ENCODE measurements around the gene TICRR.

TICRR gene

GRCh38 chr15:89630974-89631901, 56.0 kb downstream of the TICRR start:
- DNase-seq = no peak

DNA sequence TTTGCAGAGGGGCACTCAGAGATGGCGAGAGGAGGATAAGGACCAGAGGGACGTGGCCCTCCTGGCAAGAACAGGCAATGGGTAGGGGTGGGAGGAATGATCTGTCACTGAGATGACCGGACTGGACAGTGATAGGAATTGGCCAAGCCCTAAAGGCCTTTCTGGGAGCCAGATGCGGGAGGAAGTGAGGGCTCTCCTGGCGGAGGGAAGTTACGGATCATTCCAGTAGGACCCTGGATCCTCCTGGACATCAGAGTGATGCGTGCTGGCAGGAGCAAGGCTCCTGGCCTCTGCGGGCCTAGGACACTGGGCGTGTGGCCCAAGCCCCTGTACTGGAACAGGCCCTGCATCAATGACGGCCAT, 56.6 kb downstream of the TICRR start:
- no peak for DNase-seq

GRCh38 chr15:89632563-89633430, 57.5 kb downstream of the TICRR start:
- no peak for DNase-seq

GRCh38 chr15:89633585-89633984, 58.3 kb downstream of the TICRR start:
- DNase-seq = no peak

DNA sequence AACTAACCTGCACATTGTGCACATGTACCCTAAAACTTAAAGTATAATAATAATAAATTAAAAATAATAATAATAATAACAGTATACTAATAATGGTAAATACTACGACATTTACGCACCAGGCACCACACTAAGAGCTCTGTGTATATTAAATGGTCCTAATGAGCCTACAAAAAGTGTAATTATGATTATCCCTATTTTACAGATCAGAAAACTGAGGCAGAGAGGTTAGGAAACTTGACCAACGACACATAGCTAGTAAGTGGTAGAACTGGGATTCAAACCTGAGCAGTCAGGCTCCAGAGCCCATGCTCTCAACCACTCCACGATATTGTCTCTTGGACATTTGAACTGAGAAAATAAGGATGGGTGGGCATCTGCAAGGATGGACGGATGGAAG, 65.0 kb downstream of the TICRR start:
- DNase-seq = no peak

DNA sequence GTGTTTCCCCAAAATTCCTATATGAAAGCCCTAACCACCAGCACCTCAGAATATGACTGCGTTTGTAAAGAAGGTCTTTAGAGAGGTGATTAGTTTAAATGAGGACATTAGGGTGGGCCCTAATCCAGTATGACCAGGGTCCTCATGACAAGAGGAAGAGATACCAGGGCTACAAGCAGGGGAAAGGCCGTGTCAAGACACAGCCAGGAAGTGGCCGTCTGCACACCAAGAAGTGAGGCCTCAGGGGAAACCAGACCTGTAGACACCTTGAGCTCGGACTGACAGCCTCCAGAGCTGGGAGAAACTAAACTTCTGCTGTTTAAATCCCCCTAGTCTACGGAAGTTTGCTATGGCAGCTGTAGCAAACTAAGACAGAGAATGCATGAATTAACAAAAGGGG, 65.8 kb downstream of the TICRR start:
- no peak for DNase-seq

GRCh38 chr15:89642106-89642505, 66.8 kb downstream of the TICRR start:
- DNase-seq = no peak

GRCh38 chr15:89645680-89646079, 70.4 kb downstream of the TICRR start:
- DNase-seq = no peak

DNA sequence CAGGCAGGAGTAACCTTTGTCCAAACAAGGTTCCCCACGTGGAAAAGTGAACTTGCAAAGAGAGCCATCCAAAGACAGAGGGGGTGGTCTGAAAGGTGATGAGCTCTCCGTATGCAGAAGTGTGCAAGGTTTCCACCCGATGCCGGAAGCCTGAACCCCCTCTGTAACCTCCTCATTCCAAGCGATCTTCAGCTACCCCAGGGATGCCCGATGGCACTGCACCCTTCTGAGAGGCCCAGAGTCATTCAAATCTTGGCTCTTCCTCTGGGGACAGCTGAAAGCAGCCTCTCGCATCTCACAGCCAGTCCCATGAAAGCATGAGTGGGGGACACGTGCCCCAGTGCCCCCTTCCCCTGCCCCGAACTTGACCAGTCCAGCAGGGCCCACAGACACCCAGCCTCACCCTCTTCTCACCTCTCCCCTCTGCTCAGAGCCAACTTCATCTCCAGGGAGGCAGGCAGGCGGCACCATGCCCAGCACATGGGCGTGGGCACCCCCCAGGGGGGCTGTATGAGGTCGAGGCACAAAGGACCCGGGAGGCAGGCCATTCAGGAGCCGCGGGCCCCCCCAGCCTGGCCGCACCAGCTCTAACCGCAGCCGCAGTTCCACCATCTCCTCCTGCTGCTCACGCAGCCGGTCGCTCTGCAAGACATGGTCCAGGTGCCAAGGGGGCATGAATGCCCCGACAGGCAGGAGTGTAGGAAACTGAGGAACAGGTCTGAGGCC, 71.3 kb downstream of the TICRR start:
- no peak for DNase-seq

GRCh38 chr15:89647191-89647851, 72.1 kb downstream of the TICRR start:
- peak; percentile 51 for DNase-seq

DNA sequence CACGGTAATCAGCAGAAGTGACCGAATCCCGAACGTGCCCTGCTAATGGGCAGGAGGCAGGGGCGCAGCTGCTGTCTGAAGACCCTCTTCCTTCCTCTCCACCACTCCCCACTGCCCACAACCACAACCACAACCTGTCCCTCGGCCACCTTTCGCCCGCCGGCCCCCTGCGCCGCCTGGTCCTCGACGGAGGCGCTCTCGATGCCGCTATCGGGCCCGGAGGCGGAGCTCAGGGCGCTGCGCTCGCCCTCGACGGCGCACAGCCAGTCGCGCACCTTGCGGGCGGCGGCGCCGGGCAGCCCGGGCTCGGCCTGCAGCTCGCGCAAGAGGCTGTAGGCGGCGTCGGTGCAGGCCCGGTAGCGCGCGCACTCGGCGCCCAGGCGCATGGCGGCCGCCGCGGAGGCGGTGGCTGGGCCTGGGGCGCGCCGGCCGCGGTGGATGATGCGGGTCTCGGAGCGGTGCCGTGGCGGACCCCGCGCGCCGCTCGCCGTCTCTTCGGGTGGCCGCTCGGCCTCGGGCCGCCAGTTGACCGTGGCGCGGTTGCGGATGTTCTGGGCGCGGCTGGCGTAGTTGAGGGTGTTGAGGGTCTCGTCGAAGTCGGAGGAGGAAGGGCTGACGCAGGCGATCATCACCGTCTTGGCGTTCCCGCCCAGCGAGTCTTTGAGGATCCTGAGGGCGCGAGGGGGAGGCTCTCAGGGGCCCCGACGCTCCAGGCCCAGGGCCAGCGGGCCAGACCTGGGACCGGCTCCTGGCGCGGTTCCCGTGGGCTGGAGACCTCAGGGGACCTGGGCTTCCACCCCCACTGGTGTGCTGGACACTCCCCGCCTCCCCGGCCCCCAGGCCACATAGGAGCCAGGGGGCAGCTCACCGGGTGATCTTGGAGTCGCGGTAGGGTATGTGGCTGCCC, 73.1 kb downstream of the TICRR start:
- no peak for DNase-seq

- DNase-seq = no peak
These were observed 73.8 kb downstream of the TICRR start for GRCh38 chr15:89649013-89649625.

- DNase-seq = no peak
These were observed 74.4 kb downstream of the TICRR start for GRCh38 chr15:89649716-89650115.

GRCh38 chr15:89652131-89652530, 76.9 kb downstream of the TICRR start:
- no peak for DNase-seq

- DNase-seq = no peak
These were observed 77.4 kb downstream of the TICRR start for GRCh38 chr15:89652666-89653065.

- no peak for DNase-seq
These were observed 78.3 kb downstream of the TICRR start for GRCh38 chr15:89653578-89653977.

DNA sequence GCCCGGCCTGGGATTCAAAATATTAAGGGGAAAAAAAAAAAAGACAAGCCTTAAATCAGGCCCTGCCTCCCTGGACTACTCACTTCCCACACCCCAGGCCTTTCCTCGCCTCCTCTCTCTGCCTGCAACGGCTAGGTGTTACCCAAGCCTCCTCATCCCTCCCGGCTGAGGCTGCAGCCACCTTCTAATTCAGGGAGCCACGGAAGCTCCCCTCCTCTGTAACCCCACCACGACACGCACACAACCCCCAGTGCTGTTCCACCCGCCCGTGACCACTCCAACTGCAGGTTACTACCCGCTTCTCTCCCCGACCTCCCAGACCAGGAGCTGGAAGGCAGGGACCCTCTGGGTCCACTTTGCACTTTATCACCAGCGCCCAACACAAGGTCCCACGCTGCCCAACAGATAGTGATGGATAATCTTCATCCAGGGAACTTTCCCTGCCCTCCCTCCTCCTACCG, 79.1 kb downstream of the TICRR start:
- DNase-seq = no peak

- DNase-seq = no peak
These were observed 79.9 kb downstream of the TICRR start, which contains the start of gene KIF7 for GRCh38 chr15:89654847-89655805. KIF7 (minus strand) TSS chr15:89655467; CDS start chr15:89652930, 2,537 bp downstream.

DNA sequence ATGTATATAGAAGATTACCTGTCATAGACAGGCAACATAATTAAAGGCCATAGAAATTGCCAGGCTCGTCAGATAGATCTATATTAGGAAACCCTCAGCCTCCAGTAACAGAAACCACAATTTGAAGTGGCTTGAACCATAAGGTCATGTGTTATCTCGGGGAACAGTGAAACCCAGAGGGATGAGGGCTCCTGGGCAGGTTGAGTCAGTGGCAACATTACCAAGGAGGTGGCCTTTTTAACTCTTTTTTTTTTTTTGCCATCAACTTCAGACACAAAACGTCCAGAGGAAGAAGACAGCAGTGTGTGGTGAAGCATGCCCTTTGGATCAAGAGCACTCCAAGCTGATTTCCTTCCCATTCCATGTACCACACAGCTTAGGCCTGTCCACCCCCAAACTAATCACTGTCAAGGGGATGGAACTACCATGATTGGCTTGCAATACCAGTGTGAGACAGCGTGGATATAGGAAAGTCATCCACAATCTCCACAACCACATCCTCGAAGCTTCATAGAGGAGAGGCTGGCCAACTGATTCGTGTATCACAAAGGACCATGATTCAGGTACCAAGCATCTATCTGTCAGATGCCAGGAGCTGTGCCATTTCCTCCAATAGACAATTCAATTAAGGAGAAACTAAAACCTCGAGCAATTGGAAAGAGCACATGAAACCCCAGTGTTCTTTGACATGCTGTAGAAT, 81.0 kb downstream of the TICRR start:
- no peak for DNase-seq

Data from CD4-positive, alpha-beta T cell treated with Interleukin-6 for 4 hours (primary cell).